ENCODE results near the gene VPS26A. TPM values are rescaled to one million over a fixed set of nuclear protein-coding genes. Genes with fewer than 3 reads are reported as not detected.
A peak's percentile ranks its signal among the peaks of the same experiment; 100 is the strongest.

The VPS26A gene
- 10 to 100 TPM; 28.7 to 36.7 TPM for total RNA-seq
- 17.6 to 25.2 reads per million in 2 donors for total RNA-seq

DNA sequence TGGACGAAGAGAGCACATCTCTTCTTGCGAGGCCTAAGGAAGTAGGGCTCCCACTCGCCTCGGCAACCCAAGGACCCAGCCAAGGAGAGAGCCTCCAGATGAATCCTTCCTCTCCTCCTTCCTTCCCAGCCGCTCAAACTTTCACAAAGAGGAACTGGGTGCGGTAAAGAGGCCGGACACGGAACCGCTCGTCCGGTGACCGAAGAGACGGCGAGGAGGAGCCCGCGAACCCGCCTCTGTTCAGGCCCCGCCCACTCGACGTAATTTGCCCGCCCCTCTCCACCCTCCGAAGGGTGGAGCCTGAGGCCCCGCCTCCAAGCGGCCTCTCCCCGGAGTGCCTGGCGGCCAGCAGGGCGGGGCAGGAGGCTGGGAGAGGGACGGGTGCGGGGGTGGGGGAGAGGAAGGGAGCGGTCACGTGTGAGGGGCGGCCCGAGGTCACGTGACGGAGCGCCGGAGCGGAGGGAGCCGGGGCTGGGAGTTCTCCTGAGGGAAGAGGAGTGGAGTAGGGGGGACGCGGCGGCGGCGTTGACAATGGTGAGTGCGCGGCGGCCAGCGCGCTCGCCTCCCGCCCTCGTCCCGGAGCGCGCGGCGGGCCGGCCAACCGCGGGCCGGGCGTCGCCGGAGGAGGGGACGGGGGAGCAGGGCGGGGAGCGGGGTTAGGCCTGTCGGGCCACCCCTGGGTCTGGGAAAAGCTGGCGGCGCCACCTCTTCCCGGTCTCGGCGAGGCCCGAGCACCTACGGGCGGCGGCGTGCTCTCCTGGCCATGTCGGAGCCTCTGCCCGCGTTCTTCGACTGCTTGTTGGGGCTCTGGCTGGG, at the start of gene VPS26A:
Gene VPS26A, plus strand, starts transcription at position 432 of the 816 bp plus-strand sequence. Its CDS starts 100 bp downstream, at position 532.
- Mint-ChIP-seq H3K27me3 (no peaks in the 10 kb centered on the region), H3K27ac (peak within 1 kb of the TSS; percentile 92), H3K4me1 (peaks cover 8% of the 10 kb centered on the region), H3K36me3 (ENCODE audit: low read depth) (no peaks in the 10 kb centered on the region), H3K4me3 (peak within 1 kb of the TSS; percentile 95)
- DNase-seq (peak; percentile 98 to 99 (median 99)), ATAC-seq (peak; percentile 95)
- no peaks in the 10 kb centered on the region for H3K9me3 ChIP-seq (ENCODE audit: control insufficient read depth, low read length, poor library complexity, severe bottlenecking)

DNA sequence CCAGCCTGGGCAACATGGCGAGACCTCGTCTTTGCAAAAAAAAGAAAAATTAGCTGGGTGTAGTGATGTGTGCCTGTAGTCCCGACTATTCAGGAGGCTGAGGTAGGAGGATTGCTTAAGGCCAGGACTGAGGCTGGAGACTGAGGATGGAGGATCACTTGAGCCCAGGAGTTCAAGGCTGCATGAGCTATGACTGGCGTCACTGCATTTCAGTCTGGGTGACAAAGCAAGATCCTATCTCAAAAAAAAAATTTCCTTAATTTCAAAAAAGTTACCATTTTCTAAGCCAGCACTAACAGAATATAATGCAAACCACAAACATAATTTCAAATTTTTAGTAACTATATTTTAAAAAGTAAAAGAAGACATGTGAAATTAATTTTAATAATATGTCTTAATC, 49.4 kb upstream of the VPS26A start:
- H3K4me1 Mint-ChIP-seq, result peaks cover 5% of the 10 kb centered on the region
- H3K9me3 ChIP-seq (ENCODE audit: control insufficient read depth, low read length, poor library complexity, severe bottlenecking), result no peaks in the 10 kb centered on the region
- no peak overlapping the region for H3K4me3 Mint-ChIP-seq
- no peak for ATAC-seq
- no peak for DNase-seq
- H3K27ac Mint-ChIP-seq, result no peak overlapping the region
- H3K27me3 Mint-ChIP-seq, result no peaks in the 10 kb centered on the region
- no peaks in the 10 kb centered on the region for H3K36me3 Mint-ChIP-seq (ENCODE audit: low read depth)

DNA sequence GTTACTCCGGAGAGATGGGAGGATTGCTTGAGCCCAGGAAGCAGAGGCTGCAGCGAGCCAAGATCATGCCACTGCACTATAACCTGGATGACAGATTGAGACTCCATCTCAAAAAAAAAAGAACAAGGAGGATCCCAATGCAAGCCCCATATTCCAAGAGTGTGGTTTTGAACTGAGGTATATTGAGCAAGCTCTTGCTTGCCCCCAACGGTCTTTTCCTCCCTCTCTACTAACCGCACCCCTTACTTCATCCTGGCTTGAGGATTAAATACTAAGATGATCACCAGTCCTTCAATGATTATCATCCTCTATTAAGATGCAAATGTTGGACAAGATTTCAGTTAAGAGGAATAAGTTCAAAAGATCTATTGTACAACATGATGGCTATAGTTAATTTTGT, 48.5 kb upstream of the VPS26A start:
- DNase-seq, result no peak
- Mint-ChIP-seq H3K4me1 (peaks cover 8% of the 10 kb centered on the region), H3K27ac (no peak overlapping the region), H3K27me3 (no peaks in the 10 kb centered on the region), H3K4me3 (no peak overlapping the region), H3K36me3 (ENCODE audit: low read depth) (no peaks in the 10 kb centered on the region)
- no peaks in the 10 kb centered on the region for H3K9me3 ChIP-seq (ENCODE audit: control insufficient read depth, low read length, poor library complexity, severe bottlenecking)
- ATAC-seq, result no peak

DNA sequence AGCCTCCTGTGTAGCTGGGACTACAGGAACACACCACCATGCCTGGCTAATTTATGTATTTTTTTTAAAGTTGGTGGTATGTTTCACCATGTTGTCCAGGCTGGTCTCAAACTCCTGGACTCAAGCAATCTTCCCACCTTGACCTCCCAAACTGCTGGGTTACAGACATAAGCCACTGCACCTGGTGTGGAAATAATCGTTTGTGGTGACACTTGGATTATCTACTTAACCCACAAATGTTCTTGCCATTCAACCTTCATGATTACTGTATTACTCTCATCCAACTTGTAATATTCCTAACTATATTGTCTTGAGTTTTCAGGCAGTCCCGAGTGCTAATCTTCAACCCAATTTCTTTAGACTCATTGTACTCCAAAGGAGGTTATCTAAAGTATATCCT, 45.7 kb upstream of the VPS26A start:
- H3K9me3 ChIP-seq (ENCODE audit: control insufficient read depth, low read length, poor library complexity, severe bottlenecking), result no peaks in the 10 kb centered on the region
- DNase-seq, result no peak
- Mint-ChIP-seq H3K27me3 (no peaks in the 10 kb centered on the region), H3K4me1 (peaks cover 7% of the 10 kb centered on the region), H3K4me3 (no peak overlapping the region), H3K27ac (no peak overlapping the region), H3K36me3 (ENCODE audit: low read depth) (no peaks in the 10 kb centered on the region)
- no peak for ATAC-seq

DNA sequence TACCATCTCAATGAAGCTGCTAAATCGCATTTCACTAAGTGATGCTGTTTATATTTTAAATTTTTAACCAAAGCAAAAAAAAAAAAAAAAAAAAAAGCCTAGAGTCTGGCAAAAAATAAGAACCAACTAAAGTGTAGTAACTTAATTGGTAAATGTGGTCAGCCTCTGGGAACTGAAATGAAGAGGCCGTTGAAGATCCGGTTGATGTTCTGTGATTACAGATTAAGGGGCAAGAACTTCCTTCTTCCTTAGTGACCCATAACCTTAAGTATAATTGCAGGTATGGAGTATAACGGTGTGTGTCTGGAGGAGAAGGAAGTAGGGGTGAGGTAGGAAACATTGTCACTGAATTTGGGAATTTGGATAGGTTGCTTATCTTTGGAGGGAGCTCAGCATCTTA, 43.8 kb upstream of the VPS26A start:
- DNase-seq (no peak), ATAC-seq (no peak)
- H3K36me3 Mint-ChIP-seq (ENCODE audit: low read depth), result no peaks in the 10 kb centered on the region
- H3K27me3 Mint-ChIP-seq, result no peaks in the 10 kb centered on the region
- no peak overlapping the region for H3K27ac Mint-ChIP-seq
- H3K4me3 Mint-ChIP-seq, result no peak overlapping the region
- peaks cover 6% of the 10 kb centered on the region for H3K4me1 Mint-ChIP-seq
- H3K9me3 ChIP-seq (ENCODE audit: control insufficient read depth, low read length, poor library complexity, severe bottlenecking), result no peaks in the 10 kb centered on the region

DNA sequence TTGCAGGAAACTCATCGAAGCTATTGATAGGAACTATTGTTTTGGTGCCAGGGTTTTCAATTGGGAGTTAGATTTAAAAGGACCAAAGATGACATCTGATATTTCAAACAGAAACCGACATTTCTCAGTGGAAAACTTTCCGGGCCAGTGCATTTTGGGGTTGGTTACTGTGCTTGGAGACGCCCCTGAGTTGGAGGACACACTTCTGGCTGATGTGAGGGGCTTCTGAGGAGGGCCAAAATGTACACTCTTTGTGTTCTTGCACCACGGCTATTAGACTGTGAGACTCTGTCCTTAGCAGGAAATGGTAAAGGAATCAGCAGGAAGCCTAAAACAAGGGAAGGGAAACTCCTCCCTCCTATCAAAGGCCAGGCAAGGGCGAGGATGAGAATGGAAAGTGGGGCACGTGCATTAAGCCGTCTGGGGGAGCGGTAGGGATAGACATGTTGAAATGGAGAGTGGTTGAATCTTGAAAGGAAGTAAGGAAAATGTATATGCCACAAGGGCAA, 37.9 kb upstream of the VPS26A start:
- H3K9me3 ChIP-seq (ENCODE audit: control insufficient read depth, low read length, poor library complexity, severe bottlenecking), result peaks cover 2% of the 10 kb centered on the region
- no peak for ATAC-seq
- Mint-ChIP-seq H3K27ac (peak overlapping the region; percentile 100), H3K36me3 (ENCODE audit: low read depth) (no peaks in the 10 kb centered on the region), H3K4me1 (peaks cover 40% of the 10 kb centered on the region), H3K27me3 (no peaks in the 10 kb centered on the region), H3K4me3 (peak overlapping the region; percentile 87)
- DNase-seq, result no peak

DNA sequence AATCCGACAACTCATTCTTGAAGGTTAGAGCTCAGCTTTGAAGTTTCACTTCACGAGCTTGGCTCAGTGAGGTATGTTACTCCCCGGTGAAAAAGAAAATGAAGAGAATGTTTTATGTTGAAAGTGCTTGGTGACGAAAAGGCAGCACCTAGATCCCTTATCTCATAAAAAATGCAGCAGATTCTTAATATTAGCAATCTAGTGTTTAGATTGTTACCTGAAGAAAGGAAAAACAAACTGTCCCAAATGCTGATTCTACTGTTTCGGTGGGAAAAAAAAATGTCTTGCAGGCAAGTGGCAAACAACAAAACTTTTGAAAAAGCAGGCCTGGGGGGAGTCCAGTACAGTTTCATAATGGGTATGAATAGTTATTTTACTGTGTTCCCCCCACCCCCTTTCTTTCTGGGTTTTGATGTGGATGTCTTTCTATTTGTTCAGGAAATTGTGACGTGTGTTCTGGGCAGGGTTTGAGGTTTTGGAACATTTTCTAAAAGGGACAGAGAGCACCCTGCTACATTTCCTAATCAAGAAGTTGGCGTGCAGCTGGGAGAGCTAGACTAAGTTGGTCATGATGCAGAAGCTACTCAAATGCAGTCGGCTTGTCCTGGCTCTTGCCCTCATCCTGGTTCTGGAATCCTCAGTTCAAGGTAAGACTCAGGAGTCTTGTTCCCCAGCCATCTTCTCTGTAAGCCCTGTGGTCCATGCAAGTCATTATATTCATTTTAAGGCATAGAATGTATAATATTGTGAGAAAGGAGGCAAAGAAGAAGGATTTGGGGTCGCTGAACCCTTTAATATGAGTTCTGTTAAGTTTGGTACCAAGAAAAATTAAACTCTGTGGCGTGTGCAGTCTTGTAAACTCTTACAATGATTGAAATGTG, 36.1 kb upstream of the VPS26A start, which contains the start of gene SRGN:
Gene SRGN, plus strand, starts transcription at position 514 of the 881 bp plus-strand sequence. Its CDS starts 55 bp downstream, at position 569.
- DNase-seq (peak; percentile 33 to 72 (median 56)), ATAC-seq (peak; percentile 68)
- H3K9me3 ChIP-seq (ENCODE audit: control insufficient read depth, low read length, poor library complexity, severe bottlenecking), result peaks cover 2% of the 10 kb centered on the region
- H3K4me1 Mint-ChIP-seq, result peaks cover 41% of the 10 kb centered on the region
- no peaks in the 10 kb centered on the region for H3K36me3 Mint-ChIP-seq (ENCODE audit: low read depth)
- peak within 1 kb of the TSS; percentile 100 for H3K27ac Mint-ChIP-seq
- H3K27me3 Mint-ChIP-seq, result no peaks in the 10 kb centered on the region
- H3K4me3 Mint-ChIP-seq, result peak within 1 kb of the TSS; percentile 87

DNA sequence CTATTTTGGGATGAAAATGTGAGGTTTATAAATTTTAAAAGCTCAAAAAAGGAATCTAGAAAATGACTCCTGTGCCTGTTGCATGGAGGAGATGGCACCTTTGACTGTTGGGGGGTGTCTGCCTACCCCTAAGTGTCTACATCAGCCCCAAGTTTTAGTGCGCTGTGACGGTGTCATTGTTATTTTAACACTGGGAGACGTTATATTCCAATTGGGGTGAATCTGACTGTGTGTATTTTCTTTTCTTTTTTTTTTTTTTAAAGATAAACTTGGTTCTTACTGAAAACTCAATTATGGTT, 35.6 kb upstream of the VPS26A start:
- Mint-ChIP-seq H3K27me3 (no peaks in the 10 kb centered on the region), H3K4me1 (peaks cover 44% of the 10 kb centered on the region), H3K36me3 (ENCODE audit: low read depth) (peaks cover 2% of the 10 kb centered on the region), H3K4me3 (peak overlapping the region; percentile 87), H3K27ac (peak overlapping the region; percentile 100)
- H3K9me3 ChIP-seq (ENCODE audit: control insufficient read depth, low read length, poor library complexity, severe bottlenecking), result peaks cover 2% of the 10 kb centered on the region
- no peak for DNase-seq
- ATAC-seq, result no peak

DNA sequence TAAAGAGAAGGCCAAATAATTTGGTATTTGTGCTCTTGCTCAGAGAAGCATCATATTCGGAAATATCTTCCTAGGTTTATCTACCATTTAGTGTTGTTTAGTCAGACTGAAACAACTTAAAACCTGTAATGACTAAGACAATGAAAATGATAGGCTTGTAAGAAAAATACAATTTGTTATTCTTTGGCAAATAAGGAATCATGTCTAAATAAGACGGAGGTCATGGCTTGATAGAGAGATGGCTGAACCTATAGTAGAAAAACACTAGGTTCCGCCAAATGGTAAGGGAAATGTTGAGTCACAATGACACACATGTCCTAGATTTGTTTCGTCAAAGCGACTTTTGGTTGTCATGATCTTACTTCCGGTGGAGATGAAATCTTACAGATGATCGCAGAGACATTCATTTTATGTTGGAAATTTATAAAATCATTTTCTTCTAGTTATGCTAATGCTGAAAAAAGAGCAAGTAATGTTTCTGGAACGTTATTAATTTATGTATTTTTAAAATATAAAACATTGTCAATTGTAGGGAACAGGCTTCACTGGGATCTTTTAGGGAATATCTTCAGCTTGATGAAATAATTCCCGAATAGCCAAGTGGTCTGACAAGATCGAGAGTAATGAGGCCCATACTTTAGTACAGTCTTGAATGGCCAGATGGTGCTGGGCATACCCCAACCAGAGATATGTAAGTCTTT, 35.0 kb upstream of the VPS26A start:
- Mint-ChIP-seq H3K4me1 (peaks cover 47% of the 10 kb centered on the region), H3K36me3 (ENCODE audit: low read depth) (peaks cover 2% of the 10 kb centered on the region), H3K27ac (peak overlapping the region; percentile 100), H3K27me3 (no peaks in the 10 kb centered on the region), H3K4me3 (peak overlapping the region; percentile 87)
- H3K9me3 ChIP-seq (ENCODE audit: control insufficient read depth, low read length, poor library complexity, severe bottlenecking), result peaks cover 2% of the 10 kb centered on the region
- ATAC-seq (peak; percentile 22), DNase-seq (peak in 1 of 3 donors; percentile 19)

DNA sequence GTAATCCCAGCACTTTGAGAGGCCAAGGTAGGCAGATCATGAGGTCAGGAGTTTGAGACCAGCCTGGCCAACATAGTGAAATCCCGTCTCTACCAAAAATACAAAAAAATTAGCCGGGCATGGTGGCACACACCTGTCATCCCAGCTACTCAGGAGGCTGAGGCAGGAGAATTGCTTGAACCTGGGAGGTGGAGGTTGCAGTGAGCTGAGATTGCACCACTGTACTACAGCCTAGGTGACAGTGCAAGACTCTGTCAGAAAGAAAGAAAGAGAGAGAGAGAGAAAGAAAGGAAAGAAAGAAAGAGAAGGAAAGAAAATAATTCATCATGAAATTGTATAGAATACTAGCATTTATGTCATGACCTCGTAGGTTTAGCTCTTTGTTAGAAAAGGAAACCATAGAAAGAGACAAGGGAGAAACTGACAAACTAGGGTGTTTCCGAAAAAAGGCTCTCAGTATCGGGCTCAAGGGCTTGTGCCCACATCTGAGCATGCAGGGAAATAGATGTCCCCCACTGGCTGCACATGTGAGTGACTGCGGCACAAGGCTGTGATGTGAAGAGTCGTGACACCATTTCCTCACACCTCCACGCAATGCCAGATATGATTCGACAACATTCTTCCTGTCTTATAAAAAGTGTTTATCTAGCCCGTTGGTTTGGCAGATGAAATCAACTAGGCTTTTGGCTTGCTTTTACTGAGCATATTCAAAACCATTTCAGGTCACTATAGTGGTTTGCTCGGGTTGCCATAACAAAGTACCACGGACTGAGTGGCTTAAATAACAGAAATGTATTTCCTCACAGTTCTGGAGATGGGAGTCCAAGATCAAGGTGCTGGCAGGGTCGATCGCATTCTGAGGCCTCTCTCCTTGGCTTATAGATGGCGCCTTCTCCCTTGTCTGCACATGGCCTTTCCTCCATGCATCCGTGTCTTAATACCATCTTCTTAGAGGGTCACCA, 34.1 kb upstream of the VPS26A start:
- Mint-ChIP-seq H3K4me1 (peaks cover 47% of the 10 kb centered on the region), H3K36me3 (ENCODE audit: low read depth) (peaks cover 2% of the 10 kb centered on the region), H3K27me3 (no peaks in the 10 kb centered on the region), H3K27ac (peak overlapping the region; percentile 100), H3K4me3 (peak overlapping the region; percentile 85)
- H3K9me3 ChIP-seq (ENCODE audit: control insufficient read depth, low read length, poor library complexity, severe bottlenecking), result peaks cover 2% of the 10 kb centered on the region
- DNase-seq, result peak; percentile 54 to 71 (median 68)
- peak; percentile 75 for ATAC-seq

DNA sequence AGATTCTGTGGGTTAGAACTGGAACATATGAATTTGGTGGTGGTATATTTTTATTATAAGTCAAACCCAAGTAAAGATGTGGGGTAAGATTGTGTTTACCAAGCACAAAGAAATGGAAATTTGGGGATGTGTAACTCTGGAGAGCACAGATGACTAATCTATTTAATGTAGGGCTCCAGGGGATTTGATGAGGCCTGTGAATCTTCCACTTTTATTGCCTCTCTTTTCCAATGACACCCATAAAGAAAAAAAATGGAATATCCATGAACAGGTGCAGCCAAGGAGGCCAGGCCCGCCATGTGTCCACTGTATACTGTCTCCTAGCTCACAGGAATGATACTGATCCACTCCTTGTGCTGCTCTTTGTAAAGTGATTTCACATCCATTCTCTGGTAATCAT, 33.3 kb upstream of the VPS26A start:
- Mint-ChIP-seq H3K4me3 (peak overlapping the region; percentile 85), H3K27ac (peak overlapping the region; percentile 100), H3K27me3 (no peaks in the 10 kb centered on the region), H3K4me1 (peaks cover 44% of the 10 kb centered on the region), H3K36me3 (ENCODE audit: low read depth) (peaks cover 2% of the 10 kb centered on the region)
- peaks cover 2% of the 10 kb centered on the region for H3K9me3 ChIP-seq (ENCODE audit: control insufficient read depth, low read length, poor library complexity, severe bottlenecking)
- no peak for DNase-seq
- no peak for ATAC-seq

DNA sequence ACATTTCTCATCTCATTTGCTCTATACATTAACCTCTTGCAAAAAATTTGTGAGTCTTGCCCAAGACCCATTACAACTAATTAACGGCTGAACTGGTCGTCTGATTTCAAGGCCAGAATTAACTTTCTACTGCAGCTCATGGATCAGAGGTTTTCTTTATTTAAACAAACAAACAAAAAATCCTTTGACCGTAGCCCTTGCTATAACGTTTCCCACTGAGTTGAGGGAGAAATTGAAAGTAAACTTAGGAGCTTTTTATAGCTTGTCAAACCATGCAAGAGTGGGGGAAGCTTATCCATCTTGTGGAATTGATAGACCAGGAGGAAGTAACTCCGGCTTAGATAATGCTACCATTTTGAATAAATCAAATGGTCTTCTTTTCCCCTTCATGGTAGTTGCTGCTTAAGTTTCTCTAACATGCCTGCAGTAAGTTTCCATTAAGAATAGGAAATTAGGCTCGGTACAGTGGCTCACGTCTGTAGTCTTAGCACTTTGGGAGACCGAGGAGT, 32.8 kb upstream of the VPS26A start:
- no peaks in the 10 kb centered on the region for H3K27me3 Mint-ChIP-seq
- peak overlapping the region; percentile 100 for H3K27ac Mint-ChIP-seq
- H3K36me3 Mint-ChIP-seq (ENCODE audit: low read depth), result peaks cover 2% of the 10 kb centered on the region
- DNase-seq (no peak), ATAC-seq (no peak)
- H3K9me3 ChIP-seq (ENCODE audit: control insufficient read depth, low read length, poor library complexity, severe bottlenecking), result peaks cover 2% of the 10 kb centered on the region
- H3K4me1 Mint-ChIP-seq, result peaks cover 39% of the 10 kb centered on the region
- H3K4me3 Mint-ChIP-seq, result peak overlapping the region; percentile 85

All from T-helper 17 cell (primary cell).